NCI-H128 (cell line): ENCODE data around the gene NUMA1.

Experiments used
- DNase-seq: peaks from one replicate; lab custom pipeline; 2025; ENCODE audit not compliant: unreplicated experiment; lab: John Stamatoyannopoulos, UW

NUMA1 gene

DNA sequence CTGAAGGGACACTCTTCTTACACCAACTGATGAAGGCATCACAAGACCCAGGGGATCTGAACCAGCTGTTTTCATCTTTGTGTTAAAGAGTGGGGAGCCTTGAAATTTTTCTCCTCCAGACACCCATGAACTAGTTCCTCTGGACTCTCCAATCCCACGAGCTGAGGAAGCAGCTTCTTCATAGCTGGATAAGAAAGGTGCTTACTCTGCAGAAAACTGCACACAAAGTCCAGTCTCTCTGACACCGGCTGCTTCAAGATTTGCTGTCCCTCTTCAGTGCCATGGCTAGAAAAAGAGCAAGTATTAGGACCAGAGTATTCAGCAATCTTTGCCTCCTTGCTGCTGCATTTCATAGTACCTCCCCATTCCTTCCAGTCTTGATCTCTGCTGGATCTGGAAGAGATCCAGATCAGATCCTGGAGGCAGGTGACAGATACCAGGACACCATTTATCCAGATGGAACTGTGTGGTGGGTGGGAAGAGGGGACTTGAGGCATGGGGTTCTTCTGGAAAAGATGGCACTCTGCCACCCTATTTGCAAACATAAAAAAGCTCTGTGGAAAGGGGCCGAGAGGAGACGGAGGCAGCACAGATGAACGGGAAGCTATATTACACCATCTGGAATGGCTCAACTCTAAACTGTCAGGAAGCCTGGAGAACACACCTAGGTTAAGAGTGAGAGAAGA, 56.1 kb downstream of the NUMA1 start:
- no peak for DNase-seq

DNA sequence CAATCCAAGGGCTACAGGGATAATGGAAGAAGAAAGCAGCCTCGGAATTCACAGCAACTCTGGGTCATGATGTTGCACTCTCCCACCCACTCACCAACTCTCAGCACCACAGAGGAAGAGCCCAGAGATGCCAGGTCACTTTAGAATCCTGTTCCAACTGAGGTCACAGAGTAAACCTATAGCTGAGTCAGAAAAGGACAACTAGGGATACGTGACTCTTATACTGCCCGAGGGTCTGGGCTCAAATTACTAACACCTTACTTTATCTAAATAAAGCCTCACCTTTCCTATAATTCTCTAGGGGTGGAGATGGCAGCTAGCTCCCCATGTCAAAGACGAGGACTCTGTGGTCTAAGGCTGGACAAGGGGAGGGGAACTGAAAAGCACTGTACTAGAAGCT, 57.0 kb downstream of the NUMA1 start:
- no peak for DNase-seq

DNA sequence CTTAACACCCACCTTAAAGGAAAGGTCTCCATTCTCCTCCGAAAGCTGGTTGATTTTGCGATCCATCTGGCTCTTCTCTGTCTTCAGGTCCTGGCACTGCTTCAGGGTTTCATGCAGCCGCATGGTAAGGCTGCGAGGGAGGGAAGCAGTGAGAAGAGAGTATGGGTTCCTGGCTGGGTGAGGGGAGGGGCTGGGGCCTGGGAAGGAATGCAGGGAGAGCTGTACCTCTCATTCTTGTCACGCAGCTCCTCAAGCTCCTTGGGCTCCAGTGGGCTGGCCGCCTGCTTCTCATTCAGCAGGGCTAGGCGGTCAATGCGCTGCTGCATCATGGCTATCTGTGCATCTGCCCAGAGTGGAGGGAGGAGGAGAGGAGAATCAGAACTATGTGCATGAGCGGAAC, 62.2 kb downstream of the NUMA1 start:
- DNase-seq = no peak

DNA sequence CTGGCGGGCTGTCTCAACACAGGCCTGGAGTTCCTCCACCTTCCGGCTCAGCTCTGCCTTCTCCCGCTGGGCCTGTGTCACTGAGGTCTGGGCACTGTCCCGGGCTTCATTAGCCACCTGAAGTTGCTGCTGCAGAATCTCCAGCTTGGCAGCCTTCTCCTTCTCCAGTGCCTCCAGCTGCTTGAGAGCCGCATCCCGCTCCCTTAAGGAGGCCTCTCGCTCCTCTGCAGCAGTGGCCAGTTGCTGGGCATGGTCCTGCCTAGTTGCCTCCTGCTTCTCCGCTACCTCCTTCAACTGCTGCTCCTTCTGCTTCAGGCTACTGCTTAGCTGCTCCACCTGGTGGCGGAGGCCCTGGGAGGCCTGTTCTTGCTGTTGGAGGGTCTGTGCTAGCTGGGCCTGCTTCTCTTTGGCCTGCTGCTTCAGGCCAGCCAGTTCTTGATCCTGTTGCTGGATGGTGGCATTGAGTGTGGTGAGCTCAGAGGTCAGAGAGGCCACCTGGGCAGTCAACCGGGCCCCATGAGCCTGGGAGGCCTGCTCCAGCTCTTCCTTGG, 64.8 kb downstream of the NUMA1 start:
- no peak for DNase-seq

DNA sequence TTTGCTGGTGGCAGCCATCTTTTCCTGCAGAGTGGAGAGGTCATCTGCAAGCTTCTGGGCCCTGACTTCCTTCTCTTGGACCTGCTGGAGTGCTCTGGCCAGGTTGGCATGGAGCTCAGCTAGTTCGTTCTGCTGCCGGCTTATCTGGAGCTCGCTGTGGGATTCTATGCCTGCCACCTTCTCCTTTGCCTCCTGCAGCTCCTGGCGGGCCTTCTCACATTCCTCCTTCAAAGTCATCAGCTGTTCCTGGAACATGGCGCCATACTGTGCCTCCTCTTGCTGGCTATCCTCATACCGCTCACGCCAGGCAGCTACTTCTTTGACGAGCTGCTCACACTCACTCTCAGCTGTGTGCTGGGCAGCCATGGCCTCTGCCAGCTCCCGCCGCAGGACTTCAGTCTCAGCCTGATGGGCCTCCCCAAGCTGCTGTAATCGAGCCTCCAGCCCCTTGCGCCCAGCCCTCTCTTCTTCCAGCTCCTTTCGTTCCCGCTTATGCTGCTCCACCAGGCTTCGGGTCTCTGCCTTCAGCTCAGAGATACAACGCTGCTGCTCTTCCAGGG, 65.5 kb downstream of the NUMA1 start:
- no peak for DNase-seq

DNA sequence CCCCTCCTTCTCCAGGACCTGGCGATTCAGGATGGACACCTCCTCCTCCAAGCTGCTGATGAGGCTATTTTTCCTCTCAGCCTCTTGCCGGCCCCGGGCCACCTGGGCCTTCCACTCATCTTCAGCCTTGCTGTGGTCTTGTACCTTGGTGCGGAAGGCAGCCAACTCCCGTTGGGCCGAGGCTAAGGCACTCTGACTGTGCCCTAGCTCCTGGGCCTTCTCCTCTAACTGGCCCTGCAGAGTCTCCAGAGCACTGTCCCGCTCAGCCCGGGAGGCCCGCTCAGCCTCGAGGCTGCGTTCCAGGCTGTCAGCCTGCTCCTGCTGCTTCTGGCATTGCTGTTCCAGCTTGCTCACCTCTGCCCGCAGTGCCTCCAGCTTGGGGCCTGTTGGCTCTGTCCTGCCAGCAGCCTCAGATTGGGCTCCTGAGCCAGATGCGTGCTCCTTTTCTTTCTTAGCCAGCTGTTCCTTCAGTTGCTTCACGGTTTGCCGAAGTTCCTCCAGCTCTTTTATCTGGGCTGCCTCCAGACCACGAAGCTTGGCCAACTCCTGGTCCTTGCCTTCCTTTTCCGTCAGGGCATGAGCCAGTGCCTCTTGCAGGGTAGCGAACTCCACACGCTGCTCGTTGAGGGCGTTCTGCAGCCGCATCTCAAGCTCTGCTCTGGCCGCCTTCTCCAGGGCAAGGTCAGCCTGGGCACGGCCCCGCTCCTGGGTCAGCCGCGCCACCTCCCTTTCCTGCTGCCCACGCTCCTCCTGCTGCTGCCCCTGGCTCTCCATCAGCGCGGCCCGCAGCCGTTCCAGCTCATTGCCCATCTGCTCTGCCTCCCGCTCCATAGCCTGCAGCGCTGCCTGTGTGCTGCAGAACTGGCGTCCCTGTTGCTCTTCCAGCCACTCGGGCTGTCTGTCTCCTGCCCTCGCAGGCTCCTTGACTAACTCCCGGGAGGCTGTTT, 66.3 kb downstream of the NUMA1 start:
- no peak for DNase-seq

DNA sequence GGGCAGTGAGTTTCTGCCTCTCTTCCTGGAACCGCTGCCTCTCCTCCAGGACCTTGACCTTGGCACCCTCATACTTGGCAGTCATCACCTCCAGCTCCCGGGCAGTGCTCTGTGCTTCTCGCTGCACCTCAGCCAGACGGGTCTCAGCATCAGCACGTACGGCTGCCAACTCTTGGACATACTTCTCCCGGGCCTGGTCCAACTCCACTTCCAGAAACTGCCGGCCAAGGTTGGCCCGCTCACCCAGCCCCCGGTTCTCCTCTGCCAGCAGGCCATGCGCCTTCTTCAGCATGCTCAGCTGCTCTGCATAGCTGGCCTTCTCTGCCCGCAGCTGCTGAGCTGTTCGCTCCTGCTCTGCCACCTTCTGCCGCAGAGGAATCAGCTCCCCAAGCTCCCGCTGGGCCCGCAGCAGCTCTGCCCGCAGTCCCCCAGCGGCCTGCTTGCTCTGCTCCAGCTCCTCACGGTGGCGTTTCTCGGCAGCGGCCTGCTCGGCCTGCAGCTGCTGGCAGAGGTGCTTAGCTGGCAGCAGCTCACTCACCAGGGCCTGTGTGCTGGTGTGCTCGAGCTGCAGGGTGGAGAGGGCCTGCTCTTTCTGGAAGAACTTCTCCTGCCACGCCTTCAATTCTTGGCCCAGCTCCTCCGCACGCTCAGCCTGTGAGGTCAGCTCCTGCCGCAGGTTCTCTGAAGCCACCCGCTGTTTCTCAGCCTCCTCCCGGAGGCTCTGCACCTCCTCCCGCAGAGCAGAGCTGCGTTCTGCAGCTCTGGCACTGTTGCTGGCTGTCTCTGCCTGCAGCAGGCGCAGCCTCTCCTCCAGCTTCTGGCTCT, 67.2 kb downstream of the NUMA1 start:
- no peak for DNase-seq

DNA sequence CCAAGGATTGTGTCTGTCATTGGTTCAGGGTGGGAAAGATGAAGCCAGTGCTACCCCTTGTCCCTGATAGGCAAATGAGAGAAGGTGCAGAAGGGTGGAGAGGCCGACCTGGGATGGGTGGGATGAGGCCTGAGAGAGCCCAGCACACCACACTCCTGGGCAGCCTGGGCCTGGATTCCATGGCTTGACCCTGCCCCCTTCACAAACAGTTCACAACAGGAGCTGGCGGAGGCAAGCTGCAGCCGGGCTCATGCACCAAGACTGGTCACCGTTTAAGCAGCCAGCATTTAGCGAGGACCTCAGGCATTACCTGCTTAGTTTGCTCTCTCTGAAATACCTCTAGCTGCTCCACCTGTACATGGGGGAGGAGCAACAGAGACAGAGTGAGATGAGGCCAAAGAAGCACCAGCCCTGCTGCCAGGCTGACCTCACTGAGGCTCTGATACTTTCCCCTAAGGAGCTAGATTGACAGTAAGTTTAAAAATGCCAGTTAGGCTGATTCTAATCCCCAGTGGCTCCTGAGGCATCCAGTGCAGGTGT, 68.2 kb downstream of the NUMA1 start:
- DNase-seq = no peak

DNA sequence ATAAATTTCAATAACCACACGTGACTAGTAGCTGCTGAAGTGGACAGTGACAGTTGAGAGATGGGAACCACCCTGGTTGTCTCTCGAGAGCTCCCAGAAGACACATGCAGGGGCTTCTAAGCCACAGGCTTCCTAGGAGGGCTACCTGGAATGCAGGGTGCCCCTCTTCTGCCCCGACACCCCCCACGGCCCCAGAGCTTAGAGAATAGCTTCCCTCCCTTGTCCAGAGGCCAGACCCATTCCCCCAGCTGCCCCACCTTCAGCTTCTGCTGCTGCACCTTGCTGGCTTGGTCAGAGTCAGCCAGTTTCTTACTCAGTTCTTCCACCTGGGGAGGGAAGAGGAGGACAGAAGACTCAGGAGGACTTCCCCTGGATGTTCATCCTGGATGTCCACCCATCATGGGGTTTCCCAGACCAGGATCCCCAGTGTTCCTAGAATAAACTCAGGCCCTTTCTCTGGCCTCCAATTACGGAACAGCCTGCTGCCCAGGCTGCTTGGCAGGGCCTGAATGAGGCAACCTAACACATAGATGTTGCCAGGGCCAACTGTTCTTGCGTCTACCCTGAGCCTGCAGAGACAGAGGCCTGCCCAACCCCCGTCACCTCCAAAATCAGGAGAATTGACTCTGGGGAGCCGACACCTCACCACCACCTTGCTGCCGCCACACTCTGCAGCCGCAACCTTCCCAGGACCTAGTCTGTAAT, 69.7 kb downstream of the NUMA1 start:
- no peak for DNase-seq

DNA sequence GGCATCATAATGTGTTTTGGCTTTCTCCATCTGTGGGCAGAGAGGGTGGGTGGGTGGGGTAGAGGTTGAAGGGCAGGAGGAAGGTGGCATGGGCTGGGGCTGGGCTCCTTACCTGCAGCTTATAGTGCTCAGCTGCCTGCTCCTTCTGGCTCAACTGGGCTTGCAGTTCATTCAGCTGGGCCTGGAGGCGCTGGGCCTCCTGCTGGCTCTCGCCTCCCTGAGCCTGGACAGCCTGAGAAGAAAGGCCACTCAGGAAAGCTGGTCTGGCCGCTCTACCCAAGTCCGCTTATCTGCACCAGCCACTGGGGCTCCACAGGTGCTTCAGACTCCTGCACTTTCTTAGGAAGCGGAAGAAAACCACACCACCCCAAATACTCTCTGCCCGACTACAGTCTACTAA, 71.2 kb downstream of the NUMA1 start:
- DNase-seq = no peak

DNA sequence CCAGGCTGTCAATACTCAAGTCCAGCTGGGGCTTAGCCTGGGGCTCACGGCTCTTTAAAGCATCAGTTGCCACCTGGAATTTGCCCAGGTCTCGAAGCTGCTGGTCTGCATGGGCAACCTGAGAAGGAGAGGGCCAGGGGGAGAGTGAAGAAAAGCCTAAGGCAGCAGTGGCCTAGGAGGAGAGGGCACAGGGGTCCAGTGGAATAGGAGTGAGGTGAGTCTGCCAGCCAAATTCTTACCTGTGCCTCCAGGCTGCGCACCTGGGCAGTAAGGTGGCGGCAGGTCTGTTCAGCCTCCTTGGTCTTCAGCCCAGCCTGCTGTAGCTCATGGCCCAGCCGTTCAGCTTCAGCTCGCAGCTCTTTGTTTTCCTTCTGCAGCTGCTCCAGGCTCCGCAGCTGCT, 71.6 kb downstream of the NUMA1 start:
- no peak for DNase-seq

DNA sequence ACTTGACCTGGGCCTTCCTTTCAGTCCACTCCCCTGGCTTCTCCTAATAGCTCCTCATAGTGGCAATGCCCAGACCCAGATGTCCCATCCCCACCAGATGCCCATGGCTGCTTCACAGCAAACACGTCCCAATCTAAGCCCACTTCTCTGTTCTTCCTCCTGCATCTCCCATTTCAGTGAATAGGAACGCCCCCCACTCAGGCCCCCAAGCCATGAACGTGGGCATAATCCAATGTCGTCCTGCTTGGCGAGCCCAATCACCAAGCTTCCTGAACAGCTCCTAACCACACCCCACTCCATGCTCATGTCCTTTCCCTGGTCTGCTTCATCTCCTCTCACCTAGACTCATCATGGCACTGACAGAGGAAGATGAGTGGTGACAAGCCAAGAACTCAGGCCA, 72.8 kb downstream of the NUMA1 start:
- DNase-seq = no peak

DNA sequence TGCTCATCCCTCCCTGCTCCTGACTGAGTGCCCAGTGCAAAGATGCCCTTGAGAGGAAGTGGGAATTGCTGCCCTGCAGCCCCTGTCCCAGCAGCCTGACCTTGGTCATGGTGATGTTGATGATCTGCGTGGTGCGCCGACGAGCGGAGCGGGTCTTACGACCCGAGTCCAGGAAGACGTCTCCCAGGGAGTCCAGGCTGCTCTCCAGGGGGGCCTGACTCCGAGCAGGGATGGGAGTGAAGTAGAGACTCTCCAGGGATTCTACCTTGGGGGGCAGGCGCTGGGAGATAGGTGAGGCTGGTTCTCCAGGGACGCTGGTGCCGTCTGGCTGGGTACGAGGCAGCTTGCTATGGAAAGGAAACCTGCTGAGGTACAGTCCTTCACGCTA, 73.3 kb downstream of the NUMA1 start:
- DNase-seq = no peak

DNA sequence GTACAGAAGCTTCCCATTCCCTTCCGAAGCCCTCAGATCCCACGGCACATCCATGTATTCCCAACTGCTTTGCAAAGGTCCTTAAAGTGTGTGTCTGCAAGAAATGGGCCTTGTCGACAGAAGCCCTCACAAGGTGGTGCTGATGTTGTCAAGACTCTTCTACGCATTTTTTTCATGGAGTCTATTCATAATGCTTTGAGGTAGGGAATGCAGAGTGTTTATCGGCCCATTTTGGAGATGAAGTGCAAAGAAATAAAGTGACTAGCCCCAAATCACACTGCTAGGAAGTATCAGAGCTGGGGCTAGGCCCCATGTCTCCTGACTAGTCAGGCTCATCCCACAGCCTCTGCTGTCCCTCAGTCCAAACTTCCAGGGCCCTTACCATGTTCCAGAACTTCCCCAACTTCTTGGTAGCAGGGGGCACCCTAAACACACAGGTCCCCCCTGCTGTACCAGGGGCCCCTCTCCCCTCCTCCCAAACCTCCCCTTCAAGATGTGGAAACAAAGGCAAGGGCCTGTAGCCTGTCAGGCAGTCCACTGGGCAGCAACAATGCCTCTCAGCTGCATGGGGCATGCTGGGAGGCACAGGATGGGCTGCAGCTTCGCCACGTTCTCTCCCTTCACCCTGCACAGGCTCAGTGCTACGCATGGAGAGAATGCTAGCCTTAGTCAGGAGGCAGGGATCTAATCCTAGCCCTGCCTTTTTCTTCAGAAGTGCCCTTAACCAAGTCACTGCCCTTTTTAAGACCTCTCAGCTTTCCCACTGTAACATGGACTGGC, 73.8 kb downstream of the NUMA1 start:
- no peak for DNase-seq

DNA sequence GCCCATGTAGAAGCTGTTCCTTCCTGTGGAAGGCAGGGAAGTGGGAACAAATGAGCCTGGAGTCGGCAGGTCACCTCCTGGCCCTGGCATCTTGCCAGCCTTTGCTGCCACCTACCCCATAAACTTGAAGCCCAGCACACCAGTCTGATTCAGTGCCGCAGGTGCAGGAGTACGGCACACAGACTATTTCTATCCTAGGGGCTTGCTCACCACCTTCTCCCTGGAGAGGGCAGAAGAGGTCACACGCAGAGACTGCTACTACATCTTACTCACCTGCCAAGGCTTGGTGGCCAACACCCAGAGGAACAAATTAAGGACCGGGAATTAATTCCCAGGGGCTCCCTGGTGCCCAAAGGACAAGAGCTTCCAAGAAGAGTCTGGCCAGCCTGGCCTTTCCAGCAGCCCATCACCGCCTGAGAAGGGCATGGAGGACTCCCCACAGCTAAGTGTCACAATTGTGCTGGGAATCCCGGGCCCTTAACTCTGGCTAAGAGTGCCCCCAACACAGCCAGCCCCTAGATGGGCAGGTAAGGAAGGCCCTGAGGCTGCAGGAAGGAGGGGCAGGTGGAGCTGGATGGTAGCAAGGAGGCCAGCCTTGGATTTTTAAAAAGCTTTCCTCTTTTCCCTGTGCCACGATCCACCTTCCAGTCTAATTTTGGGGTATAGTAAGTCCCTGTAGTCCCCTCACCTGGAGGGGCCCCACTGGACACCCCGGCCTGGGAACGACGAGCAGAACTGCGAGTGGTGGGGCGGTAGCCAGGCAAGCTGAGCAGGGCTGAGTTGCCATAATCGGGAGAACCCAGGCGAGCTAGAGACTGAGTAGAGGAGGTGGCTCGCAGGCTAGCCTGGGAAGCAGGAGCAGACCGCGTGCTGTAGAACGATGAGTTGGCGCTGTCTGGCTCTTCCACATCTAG, 74.7 kb downstream of the NUMA1 start:
- DNase-seq = no peak

DNA sequence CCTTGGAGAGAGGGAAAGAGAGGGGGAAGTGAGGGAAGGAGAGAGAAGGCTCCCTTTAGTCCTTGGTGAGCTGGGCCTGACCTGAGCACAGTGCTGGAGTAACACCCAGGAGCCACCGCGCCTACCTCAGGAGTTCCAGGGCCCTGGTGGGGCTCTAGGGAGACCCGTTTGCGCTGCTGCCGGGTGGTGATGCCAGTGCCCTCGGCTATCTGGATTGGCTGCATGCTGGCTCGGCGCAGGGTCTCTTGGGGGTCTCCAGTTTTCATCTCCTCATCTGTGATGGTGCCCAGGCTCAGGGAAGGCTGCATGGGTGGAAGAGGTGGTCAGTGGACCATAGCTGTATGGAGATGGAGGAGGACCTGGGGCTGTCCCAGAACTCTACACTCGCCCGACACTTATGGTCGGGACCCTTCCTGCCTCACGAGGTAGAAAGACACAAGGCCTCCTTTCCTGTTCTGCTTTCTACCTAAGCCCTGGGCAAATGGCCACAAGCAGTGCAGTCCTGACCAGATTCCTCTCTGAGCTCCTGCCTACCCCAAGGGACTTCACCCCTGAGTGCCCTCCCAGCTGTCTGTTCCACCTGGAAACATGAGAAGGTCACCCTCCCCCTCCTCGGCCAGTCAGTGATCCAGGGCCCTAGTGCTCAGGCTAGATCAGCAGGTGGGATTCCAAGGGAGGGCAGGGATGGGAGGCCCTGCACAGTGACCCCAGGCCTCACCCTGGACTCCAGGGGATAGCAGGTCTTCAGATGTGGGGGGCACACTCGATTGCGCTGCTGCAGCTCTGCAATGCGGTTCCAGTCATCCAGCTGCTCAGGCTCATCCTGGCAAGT, 75.6 kb downstream of the NUMA1 start:
- no peak for DNase-seq

DNA sequence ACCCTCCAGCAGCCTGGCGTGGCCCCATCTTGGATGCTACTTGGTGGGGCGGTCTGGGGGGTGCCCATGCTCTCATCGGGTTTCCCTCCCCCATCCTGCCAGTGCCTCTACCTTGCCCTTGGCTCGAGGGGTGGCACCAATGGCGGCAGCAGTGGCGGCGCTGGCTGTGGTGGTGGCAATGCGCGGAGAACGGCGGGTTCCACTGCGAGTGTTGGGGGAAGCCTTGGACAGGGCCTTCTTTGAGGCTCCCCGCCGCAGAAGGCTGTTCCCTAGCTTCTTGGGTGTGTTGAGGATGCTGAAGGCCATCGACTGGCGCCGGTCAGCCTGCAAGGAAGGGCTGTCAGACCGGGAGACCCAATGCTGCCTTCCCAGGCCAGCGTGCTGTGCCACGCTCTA, 76.6 kb downstream of the NUMA1 start:
- no peak for DNase-seq
